BE2C (cell line): Measurements from ENCODE around the gene TMEM139.

Experiments
- DNase-seq: peaks from one replicate; pipeline ENCODE4 v3.0.0-alpha.2; 2020
- H3K27me3 ChIP-seq: fragments of 250-450 bp; sonication (Bioruptor Pico); 2 replicates; pipeline ENCODE4 v1.5.1; 2020; ENCODE audit warnings: mild to moderate bottlenecking
- H3K36me3 ChIP-seq: fragments of 250-450 bp; sonication (Bioruptor Pico); 2 replicates; pipeline ENCODE4 v1.5.1; 2020; ENCODE audit warnings: mild to moderate bottlenecking
- H3K4me1 ChIP-seq: fragments of 250-450 bp; sonication (Bioruptor Pico); 2 replicates; pipeline ENCODE4 v1.5.1; 2020
- H3K4me3 ChIP-seq: 2 replicates; pipeline ENCODE4 v1.5.1; 2011; ENCODE audit warnings: low read depth, low read length
- H3K9me3 ChIP-seq: fragments of 250-450 bp; sonication (Bioruptor Pico); 2 replicates; pipeline ENCODE4 v1.5.1; 2020
- CTCF ChIP-seq: IDR thresholded peaks from 2 replicates; pipeline ENCODE4 v1.5.1; 2012; ENCODE audit warnings: mild to moderate bottlenecking, low read depth, low read length

The TMEM139 gene

GRCh38 chr7:143325240-143325639 is 40.5 kb downstream of the TMEM139 start:
- Histone ChIP-seq H3K9me3 (no peaks in the 10 kb centered on the region), H3K36me3 (no peaks in the 10 kb centered on the region), H3K4me1 (no peaks in the 10 kb centered on the region; the same call in 1 of the 2 replicates), H3K27me3 (no peaks in the 10 kb centered on the region), H3K4me3 (no peak overlapping the region)
- DNase-seq = no peak
- TF ChIP-seq CTCF = no peak

- no peaks in the 10 kb centered on the region for H3K36me3 ChIP-seq
- H3K27me3 ChIP-seq = peaks cover 3% of the 10 kb centered on the region; the same call in 1 of the 2 replicates
- H3K4me3 ChIP-seq = no peak overlapping the region
- no peak for TF ChIP-seq CTCF
- no peaks in the 10 kb centered on the region for H3K4me1 ChIP-seq
- no peak for DNase-seq
- no peaks in the 10 kb centered on the region for H3K9me3 ChIP-seq
These were observed 43.1 kb downstream of the TMEM139 start for GRCh38 chr7:143327903-143328302.

DNA sequence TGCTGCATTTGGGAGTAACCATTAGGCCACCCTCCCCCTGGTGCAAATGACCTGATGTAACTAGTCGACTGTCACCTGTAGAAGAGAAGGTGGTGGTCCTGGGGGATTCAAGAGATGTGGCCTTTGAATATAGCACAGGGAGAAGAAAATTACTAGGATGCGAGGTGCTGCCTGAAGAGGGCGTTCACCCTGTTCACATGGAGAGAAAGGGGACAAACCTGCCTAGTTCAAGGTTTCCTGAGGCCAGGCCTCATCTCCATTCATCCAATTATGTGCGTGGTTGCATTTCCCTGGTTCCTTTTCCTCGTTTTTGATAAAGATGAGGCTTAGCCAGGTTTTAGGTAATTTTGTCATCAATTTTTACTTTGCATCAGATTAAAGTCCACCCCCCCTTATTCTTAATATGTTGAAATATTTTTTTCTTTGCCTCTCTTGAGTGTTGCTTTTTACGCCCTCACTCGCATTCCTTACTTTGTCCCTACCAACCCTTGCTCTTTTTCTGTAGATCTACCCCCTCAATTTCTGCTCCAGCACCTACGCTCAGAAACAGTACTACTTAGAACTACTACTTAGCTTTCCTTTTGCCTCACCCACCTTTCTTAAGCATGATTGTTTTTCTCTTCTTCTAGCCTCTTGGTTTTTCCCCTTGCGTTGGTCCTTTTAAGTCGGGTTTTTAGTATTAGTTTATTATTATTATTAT is 44.9 kb downstream of the TMEM139 start:
- TF ChIP-seq CTCF = no peak
- H3K27me3 ChIP-seq = peaks cover 3% of the 10 kb centered on the region; the same call in 1 of the 2 replicates
- H3K9me3 ChIP-seq = no peaks in the 10 kb centered on the region
- DNase-seq = no peak
- no peaks in the 10 kb centered on the region for H3K36me3 ChIP-seq
- H3K4me1 ChIP-seq = no peaks in the 10 kb centered on the region
- H3K4me3 ChIP-seq = no peak overlapping the region

GRCh38 chr7:143331179-143331801 is 46.5 kb downstream of the TMEM139 start:
- H3K9me3 ChIP-seq = no peaks in the 10 kb centered on the region
- H3K36me3 ChIP-seq = no peaks in the 10 kb centered on the region
- no peak for DNase-seq
- H3K27me3 ChIP-seq = peaks cover 3% of the 10 kb centered on the region; the same call in 1 of the 2 replicates
- no peak for TF ChIP-seq CTCF
- no peak overlapping the region for H3K4me3 ChIP-seq
- no peaks in the 10 kb centered on the region for H3K4me1 ChIP-seq

- TF ChIP-seq CTCF = no peak
- no peaks in the 10 kb centered on the region for H3K36me3 ChIP-seq
- DNase-seq = no peak
- H3K4me1 ChIP-seq = no peaks in the 10 kb centered on the region
- H3K9me3 ChIP-seq = no peaks in the 10 kb centered on the region
- no peak overlapping the region for H3K4me3 ChIP-seq
- H3K27me3 ChIP-seq = peaks cover 17% of the 10 kb centered on the region
These were observed 49.5 kb downstream of the TMEM139 start for GRCh38 chr7:143334244-143334643.

GRCh38 chr7:143337216-143337615 is 52.5 kb downstream of the TMEM139 start:
- DNase-seq = no peak
- H3K4me1 ChIP-seq = no peaks in the 10 kb centered on the region
- no peak for TF ChIP-seq CTCF

More at GRCh38 chr7:143337216-143337615, 52.5 kb downstream of the TMEM139 start:
- H3K4me3 ChIP-seq = no peak overlapping the region
- H3K27me3 ChIP-seq = peaks cover 23% of the 10 kb centered on the region
- H3K9me3 ChIP-seq = no peaks in the 10 kb centered on the region
- H3K36me3 ChIP-seq = no peaks in the 10 kb centered on the region
